Erythroblast (primary cell): ENCODE measurements around the gene GPX4.

Experiments
- DNase-seq, 2 experiments: peaks; one replicate each; lab custom pipeline; 2025; lab: John Stamatoyannopoulos, UW
- GATA1 ChIP-seq: IDR thresholded peaks from 2 replicates; pipeline ENCODE4 v1.6.1; 2011; ENCODE audit warnings: low read depth, mild to moderate bottlenecking, control low read depth, low read length, moderate library complexity
- POLR2A ChIP-seq: IDR thresholded peaks from 2 replicates; pipeline ENCODE4 v1.6.1; 2011; ENCODE audit warnings: mild to moderate bottlenecking, low read length

Gene GPX4

GRCh38 chr19:1153891-1154730 lies 50.3 kb downstream of the GPX4 start:
- TF ChIP-seq GATA1: no peak
- no peak for TF ChIP-seq POLR2A
- DNase-seq: no peak

DNA sequence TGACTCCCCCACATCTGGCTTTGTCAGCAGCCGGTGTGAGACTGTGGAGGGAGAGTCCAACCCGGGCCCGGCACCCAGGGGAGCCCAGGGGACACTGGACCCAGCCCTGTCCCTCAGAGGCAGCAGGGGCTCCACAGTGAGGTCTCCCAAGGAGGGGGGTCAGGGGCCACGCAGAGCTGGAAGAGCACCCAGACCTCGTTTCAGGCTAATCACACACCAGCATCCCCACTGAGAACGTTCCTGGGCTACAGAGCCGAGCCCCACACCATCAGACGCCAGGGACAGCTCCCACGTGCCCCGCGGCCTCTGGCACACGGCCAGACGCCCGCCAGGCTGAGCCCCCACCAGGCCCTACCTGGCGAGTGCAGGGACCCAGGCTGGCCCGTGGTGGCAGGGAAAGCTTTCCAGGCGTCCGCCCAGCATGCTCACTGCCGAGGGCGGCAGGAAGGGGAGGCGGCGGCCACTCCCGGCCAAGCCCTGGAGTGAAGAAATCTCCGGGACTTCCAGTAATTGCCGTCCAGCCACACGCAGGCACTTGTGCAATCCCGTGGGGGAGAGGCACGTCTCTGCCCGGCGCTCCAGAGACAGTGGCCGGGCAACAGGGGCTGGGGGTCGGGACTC lies 51.0 kb downstream of the GPX4 start:
- DNase-seq: no peak
- no peak for TF ChIP-seq GATA1
- TF ChIP-seq POLR2A: no peak

GRCh38 chr19:1155352-1156304 lies 51.8 kb downstream of the GPX4 start:
- no peak for TF ChIP-seq POLR2A
- no peak for TF ChIP-seq GATA1

More at GRCh38 chr19:1155352-1156304, 51.8 kb downstream of the GPX4 start:
- no peak for DNase-seq
